GM18861 (cell line): ENCODE results near the gene NR2F1.

Source experiments
- ATAC-seq: cut with Tn5 transposase; IDR thresholded peaks from one replicate; pipeline ENCODE4 v1.9.1; 2021; ENCODE audit not compliant: unreplicated experiment

The NR2F1 gene

GRCh38 chr5:93590493-93590892 lies 7.5 kb downstream of the NR2F1 start:
- no peak for ATAC-seq

DNA sequence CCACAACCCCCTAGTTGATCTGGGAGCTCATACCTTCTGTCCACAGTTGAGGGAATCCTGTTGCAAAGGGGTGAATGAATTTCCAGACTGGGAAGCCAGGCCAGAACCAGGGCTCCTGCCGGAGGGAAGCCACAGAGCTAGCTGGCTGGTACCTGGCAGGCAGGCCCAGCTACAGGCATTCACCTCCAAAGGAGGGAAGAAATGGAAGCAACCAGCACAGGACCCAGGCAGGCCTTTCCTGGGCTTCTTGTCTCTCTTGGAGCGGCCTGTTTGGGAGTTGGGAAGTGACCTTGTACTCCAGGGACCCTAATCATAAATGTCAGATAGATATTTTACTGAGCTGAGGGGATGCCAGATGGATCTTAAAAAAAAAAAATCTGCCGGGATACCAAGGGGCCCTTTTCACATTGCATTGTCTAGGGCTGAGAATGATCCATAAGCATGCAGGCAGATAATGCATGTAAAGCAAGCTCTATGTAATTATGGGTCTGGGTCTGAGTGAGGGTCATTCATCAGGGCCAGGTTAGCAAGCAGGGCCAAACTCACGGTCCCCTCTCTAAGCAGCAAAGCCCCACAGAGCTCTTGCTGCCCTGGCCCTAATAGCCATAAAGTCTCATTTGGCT lies 8.4 kb downstream of the NR2F1 start:
- ATAC-seq = no peak

DNA sequence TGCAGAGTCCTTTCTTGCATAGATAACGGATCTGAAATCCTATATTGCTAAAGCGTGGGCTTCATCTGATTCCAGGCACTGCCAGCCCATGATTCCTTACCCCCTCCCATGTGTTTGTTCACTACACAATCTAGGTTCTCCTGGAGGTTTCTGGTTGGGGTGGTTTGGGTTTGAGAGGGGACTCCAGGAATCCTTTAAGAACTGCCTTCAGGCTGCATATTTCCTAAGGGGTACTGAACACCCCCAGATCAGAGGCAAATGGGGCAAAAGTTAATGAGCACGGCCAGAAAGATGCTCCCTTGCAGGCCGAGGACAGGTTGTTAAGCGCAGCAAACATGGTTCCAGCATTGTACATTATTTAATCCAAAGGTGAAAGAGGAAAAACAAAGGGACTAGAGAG lies 9.9 kb downstream of the NR2F1 start:
- ATAC-seq = no peak

DNA sequence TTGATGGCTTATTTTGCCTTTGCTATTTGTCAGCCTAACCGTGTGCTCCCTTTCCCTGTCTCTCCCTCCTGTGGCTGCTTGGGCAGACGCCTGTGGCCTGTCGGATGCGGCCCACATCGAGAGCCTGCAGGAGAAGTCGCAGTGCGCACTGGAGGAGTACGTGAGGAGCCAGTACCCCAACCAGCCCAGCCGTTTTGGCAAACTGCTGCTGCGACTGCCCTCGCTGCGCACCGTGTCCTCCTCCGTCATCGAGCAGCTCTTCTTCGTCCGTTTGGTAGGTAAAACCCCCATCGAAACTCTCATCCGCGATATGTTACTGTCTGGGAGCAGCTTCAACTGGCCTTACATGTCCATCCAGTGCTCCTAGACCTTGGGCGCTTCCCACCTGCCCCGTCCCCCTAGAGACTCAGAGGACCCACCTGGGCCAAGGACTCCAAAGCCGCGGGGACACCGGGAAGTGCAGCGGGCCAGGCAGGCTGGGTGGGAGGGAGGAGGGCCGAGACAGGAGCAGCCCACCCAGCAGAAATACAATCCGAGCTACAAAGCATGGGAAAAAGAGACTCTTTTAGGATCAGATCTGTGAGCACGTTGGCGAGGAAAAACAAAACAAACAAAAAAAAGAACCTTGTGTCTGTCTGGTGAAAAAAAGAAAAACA lies 10.6 kb downstream of the NR2F1 start:
- ATAC-seq = no peak

- no peak for ATAC-seq
Observed at GRCh38 chr5:93594591-93595419, 11.8 kb downstream of the NR2F1 start.

DNA sequence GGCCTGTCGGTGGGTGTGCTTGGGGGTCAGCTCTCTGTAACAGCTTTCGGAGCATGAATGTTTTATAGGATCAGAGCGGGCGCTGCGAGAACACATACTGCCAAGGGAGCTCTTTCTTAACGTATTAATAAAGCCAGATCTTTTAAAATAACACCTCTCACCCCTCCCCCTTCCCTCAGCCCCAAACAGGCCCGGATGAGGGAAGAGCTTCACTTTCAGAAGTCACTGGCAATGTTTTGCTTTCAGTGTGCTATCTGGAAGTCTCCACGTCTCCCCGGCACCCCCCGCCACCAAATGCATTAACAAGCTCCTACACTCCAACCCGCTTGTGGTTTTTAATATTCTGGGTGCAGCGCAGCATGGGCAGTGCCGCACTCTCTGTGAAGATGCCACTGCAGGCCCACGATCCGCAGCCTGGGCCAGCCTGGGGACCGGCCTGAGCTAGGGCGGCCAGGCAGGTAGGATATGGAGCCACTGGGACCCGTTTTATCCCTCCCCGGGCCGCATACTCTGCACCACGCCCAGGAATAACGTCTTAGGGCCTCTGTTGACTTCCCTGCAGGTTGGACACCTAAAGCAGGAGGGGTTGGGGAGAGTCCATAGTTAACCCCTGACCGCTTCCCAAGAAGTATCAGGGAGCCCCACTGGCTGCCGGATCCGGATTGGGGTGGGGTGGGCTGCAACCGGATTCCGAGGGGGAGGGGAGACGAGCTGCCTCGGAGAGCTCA lies 12.6 kb downstream of the NR2F1 start:
- no peak for ATAC-seq

- ATAC-seq = no peak
Observed at GRCh38 chr5:93596310-93596675, 13.3 kb downstream of the NR2F1 start.

- no peak for ATAC-seq
Observed at GRCh38 chr5:93596676-93597490, 13.9 kb downstream of the NR2F1 start.

DNA sequence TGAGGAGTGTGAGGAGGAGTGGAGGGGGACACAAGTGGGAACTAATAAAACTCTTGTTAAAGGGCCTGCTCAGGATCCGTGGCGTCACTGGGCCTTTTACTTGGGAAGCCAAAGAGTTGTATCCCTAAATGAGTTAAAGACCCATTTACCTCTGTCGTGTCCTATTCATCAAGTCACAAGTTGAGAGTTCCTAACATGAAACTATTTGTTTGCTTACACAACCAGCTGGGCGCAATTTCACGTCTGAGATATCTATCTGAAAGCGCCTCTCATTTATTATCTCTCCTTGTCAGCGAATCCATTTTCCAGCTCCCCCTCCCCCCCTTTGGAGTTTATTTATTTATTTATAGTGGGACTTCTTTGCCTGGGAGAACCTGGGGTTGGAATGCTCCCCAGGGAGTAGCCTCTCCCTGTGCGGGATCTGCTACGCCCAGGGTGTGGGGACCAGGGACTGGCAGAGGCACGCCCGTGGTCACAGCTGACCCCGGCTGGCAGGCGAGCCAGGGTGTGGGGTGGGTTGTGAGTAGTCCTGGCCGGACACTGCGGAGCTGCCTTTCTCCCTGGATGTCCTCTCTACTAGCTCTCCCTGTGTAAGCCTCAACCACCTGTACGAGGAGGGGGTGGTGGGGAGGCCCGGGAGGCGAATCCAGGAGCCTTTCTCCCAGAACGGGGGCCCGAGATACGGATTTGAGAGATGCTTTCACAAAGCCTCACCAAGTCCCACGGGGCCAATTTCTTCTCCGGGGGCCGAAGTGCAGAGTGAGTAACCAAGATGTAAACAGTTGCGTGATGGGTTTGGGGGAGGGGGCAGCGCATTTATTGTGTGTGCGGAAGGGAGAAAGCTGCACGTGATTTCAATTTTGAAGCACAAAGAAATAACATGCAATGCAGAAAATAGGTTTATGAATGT lies 15.3 kb downstream of the NR2F1 start:
- no peak for ATAC-seq

DNA sequence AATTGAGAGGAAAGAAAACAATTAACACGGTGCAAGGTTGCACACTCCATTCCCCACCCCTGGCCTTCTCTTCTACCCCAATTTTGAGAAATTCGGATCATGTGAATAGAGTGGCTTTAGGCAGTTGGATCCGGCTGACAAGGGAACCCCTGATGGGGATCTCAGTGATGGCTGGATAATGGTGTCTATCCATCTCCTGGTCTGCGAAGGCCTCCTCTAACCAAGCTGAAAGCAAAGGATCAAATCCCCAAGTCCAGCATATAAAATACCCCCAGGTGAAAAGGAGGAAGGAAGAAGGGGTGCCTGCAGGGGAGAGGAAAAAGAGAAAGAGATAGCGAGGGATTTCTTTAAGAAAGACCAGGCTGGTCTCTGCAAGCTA lies 16.0 kb downstream of the NR2F1 start:
- ATAC-seq = no peak

GRCh38 chr5:93599399-93600120 lies 16.5 kb downstream of the NR2F1 start:
- no peak for ATAC-seq

DNA sequence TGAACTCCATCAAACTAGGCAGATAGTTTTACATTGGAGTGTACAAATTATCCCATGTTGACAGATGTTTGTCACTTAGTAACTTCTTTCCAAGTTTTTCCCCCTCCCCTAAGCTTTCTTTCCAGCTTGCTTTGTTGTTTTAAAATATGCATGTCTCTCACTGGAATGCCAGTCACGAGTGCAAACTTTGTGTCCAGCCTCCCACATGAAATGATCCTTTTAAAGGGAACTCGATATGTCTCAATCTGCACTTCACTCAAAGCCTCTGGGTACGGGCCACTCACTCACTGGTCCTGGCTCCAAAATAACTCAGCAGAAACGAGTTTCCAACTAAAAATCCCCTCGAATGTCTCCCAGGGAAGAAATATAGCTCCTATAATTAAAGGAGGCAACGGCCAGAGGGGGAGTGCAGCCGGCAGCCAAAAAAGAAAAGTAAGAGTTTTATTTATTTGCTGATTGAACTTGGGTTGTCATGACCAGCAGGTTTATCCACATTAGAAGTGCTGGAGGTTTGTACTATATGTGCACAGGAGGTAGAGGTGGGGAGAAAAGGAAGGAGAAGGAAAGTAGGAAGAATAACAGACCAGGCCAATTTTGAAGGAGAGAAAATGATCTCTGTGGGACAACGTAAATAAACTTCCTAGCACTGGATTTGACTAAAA lies 17.5 kb downstream of the NR2F1 start:
- no peak for ATAC-seq

- ATAC-seq = no peak
Observed at GRCh38 chr5:93601071-93601801, 18.2 kb downstream of the NR2F1 start.

DNA sequence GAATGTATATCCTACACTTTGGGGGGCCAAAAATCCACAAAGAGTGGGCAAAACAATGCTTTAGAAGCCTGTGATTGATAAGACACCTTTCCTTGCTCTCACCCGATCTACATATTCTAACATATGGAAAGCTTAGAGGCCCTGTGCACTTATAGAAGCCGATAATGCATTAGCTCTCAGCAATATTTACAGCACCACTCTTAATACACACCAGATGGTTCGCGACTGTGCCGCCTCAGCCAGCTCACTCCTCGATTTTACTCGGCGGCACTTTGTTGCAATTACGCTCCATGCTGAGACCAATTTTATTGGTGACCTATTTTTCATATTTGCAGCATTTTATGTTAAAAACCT lies 18.8 kb downstream of the NR2F1 start:
- ATAC-seq = no peak

DNA sequence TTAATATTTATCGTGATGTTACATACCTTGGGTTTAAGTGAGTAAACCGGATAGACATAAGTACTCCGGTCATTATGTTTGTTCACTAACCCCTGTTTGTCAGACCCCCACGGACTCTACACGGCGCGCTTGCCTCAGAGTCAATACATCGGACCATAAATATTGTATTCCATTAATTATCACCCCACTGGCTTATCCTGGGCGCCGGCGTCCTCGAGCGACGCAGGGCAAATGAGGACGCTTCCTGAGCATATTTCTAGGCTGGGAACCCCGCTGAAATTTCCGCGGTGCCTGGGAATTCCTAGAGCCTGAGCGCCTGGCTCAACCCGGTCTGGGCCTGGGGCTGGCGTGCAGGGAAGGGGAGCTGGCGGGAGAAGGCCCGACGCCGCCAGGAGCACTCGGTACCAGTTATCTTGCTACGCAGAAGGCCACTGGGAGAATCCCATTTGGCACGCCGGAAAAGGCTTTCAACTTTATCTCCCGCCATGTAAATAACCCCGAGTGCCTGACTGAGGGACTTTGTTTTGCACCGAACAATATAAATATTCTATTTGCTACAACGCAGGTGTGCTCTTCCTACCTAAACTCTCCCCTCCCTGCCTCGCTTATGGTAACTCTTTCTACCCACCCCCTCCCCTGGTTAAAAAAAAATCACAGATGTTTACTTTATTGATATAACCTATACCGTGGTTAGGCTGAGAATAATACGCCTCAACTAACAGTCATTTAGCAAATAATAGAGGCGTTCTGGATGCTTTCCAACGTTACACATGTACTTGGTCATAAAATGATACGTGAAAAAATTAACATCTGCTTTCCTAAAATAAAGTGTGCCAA lies 19.4 kb downstream of the NR2F1 start:
- ATAC-seq = no peak

DNA sequence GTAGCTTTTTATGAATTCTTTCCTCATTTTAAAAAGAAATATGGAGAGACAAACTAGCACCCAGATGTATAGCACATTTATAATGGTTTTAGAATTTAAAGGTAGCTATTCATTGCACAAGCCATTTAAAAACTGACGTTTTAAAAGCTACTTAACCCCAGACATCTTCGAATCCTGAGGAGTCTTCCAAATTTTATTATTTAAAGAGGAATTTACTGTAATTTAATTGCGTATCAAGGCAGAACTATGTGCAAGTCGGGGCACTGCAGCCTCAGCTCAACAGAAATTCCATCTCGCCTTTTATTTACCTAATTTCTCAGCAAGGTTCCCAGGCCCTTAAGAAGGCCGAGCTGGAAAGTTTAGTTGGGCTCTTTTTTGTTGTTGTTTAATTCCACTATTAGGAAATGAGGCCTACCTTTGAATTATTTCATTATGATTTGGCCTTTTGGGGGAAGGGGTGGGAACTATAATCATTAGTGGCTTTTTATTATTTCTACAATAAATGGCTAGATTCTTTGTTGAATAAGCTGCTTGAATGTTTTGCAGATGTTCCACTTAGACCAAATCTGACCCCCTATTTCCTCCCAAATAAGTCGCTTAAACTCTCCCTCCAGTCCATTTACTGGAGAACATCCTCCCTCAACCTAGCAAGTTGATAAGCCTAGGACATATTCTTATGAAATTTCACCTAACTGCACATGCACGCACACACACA lies 20.2 kb downstream of the NR2F1 start:
- no peak for ATAC-seq
